Aorta (tissue), 5 donors: ENCODE measurements around the gene PKP3. TPM values are rescaled to one million over a fixed set of nuclear protein-coding genes. Genes with fewer than 3 reads are reported as not detected.
"Not testable (repeated sequence)": the region's sequence is repeated elsewhere in the genome, so short reads cannot be mapped to it uniquely, and the experiment has no call there.

ENCODE experiments used
- ATAC-seq: fragments of 200-7000 bp; cut with Tn5 transposase; one replicate; pipeline ENCODE4 v1.9.1; 2022; ENCODE audit warnings: moderate library complexity; ENCODE audit not compliant: low FRiP score
- DNase-seq, 2 donors: peaks; one replicate each; pipeline ENCODE4 v3.0.0-alpha.2; 2020
- H3K27ac ChIP-seq, 2 donors: one replicate each; pipeline ENCODE4 v1.5.1; 2013; ENCODE audit warnings: low read length in 2 of 2, mild to moderate bottlenecking in 2 of 2, moderate library complexity in 2 of 2, control low read depth in 1 of 2, inconsistent platforms in 1 of 2, low read depth in 1 of 2
- H3K27me3 ChIP-seq, 2 donors: one replicate each; pipeline ENCODE4 v1.6.1; 2013; ENCODE audit warnings: control low read depth in 1 of 2, low read length in 1 of 2, mild to moderate bottlenecking in 1 of 2, moderate library complexity in 1 of 2; ENCODE audit not compliant: insufficient read depth in 2 of 2, control insufficient read depth in 1 of 2
- H3K36me3 ChIP-seq, 2 donors: one replicate each; pipeline ENCODE4 v1.6.1; 2013; ENCODE audit warnings: control low read depth in 1 of 2, low read length in 1 of 2, mild to moderate bottlenecking in 1 of 2; ENCODE audit not compliant: insufficient read depth in 2 of 2, control insufficient read depth in 1 of 2
- H3K4me1 ChIP-seq, 2 donors: one replicate each; pipeline ENCODE4 v1.6.1; 2013; ENCODE audit warnings: low read length in 2 of 2, control low read depth in 1 of 2, mild to moderate bottlenecking in 1 of 2, moderate library complexity in 1 of 2; ENCODE audit not compliant: insufficient read depth in 2 of 2, control insufficient read depth in 1 of 2
- H3K4me3 ChIP-seq, 2 donors: one replicate each; pipeline ENCODE4 v1.5.1; 2013; ENCODE audit warnings: low read length in 2 of 2, control low read depth in 1 of 2, mild to moderate bottlenecking in 1 of 2
- H3K9me3 ChIP-seq: one replicate; pipeline ENCODE4 v1.6.1; 2013; ENCODE audit warnings: mild to moderate bottlenecking, low read length; ENCODE audit not compliant: control insufficient read depth
- WGBS, 2 donors: extraction: QIAGEN DNeasy Blood & Tissue Kit; methylation state at CpG; one replicate each; pipeline ENCODE4 v1.1.7; 2013; 5-methylcytosine and 5-hydroxymethylcytosine counted together
- intact Hi-C, 2 donors: fragments of 100-400 bp; cut with DNase I; formaldehyde crosslinking; loops; one replicate each; pipeline versions ENCODE4 v1.14.2 to v1.15.0; 2022
- polyA plus RNA-seq, 2 donors: library from polyadenylated mRNA; stranded (reverse); fragments of 200-250 nt; gene quantifications; one replicate each; pipeline ENCODE4 v1.2.3, GENCODE V29; 2013
- total RNA-seq, 2 donors: library from RNA; stranded (reverse); fragmentation: NEBNext Ultra II Directional; extraction: Animal tissue kit (Norgen Biotek cat#: 25700); gene quantifications; one replicate each; pipeline ENCODE4 v1.2.1, GENCODE V29; 2021
- donor health status: healthy with polysubstance abuse.
- donor health status: Bipolar disorder and iron deficiency.
- donor health status: DM: no; HTN: no; CAD: no.
- donor health status: DM: no; HTN: no; CAD: no.
- donor health status: DM: yes; HTN: yes; CAD: no.

PKP3 gene
- total and polyA plus RNA-seq, 4 donors: 0.05 to 10.9 (median 0.42) TPM; not detected in 1

- ATAC-seq: peak; percentile 21
- Histone ChIP-seq H3K27ac (no peak overlapping the region), H3K9me3 (no peaks in the 10 kb centered on the region), H3K27me3 (no peaks in the 10 kb centered on the region), H3K4me3 (peak overlapping the region; percentile 6 to 45), H3K4me1 (no peaks in the 10 kb centered on the region), H3K36me3 (no peaks in the 10 kb centered on the region)
- DNase-seq: peak in 1 of 2 donors; percentile 55
- 78 to 79% methylated on average over 46 to 47 of the region's 47 CpGs for WGBS, 2 donors
- intact Hi-C loops: no loop called here
Measured at GRCh38 chr11:405954-406795, 12.2 kb downstream of the PKP3 start.

- intact Hi-C loops: no loop called here
Measured at GRCh38 chr11:406796-407650, 13.0 kb downstream of the PKP3 start.

GRCh38 chr11:407651-408123 is 13.7 kb downstream of the PKP3 start:
- no peak for DNase-seq
- 64 to 80% methylated on average over 26 to 28 of the region's 28 CpGs for WGBS, 2 donors
- no peaks in the 10 kb centered on the region for H3K9me3 ChIP-seq
- no peaks in the 10 kb centered on the region for H3K36me3 ChIP-seq
- H3K27me3 ChIP-seq: no peaks in the 10 kb centered on the region
- H3K4me1 ChIP-seq: no peaks in the 10 kb centered on the region
- no peak overlapping the region for H3K4me3 ChIP-seq
- intact Hi-C loops: no loop called here
- ATAC-seq: no peak
- H3K27ac ChIP-seq: no peak overlapping the region

More at GRCh38 chr11:406796-407650, 13.0 kb downstream of the PKP3 start:
- Histone ChIP-seq H3K4me1 (no peaks in the 10 kb centered on the region), H3K4me3 (peak overlapping the region; percentile 6 to 45), H3K27me3 (no peaks in the 10 kb centered on the region), H3K9me3 (no peaks in the 10 kb centered on the region), H3K36me3 (no peaks in the 10 kb centered on the region), H3K27ac (no peak overlapping the region)
- WGBS, 2 donors: 12 to 18% methylated on average over 37 to 91 of the region's 91 CpGs
- DNase-seq (peak; percentile 89 to 90), ATAC-seq (peak; percentile 75)

GRCh38 chr11:408154-409007 is 14.4 kb downstream of the PKP3 start:
- DNase-seq (peak in 1 of 2 donors; percentile 43), ATAC-seq (no peak)
- Histone ChIP-seq H3K36me3 (no peaks in the 10 kb centered on the region), H3K4me1 (no peaks in the 10 kb centered on the region), H3K9me3 (no peaks in the 10 kb centered on the region), H3K27me3 (no peaks in the 10 kb centered on the region), H3K27ac (no peak overlapping the region), H3K4me3 (no peak overlapping the region)
- intact Hi-C loops: no loop called here
- 82 to 84% methylated on average over 15 of the region's 15 CpGs for WGBS, 2 donors

- intact Hi-C loops: no loop called here
- WGBS, 2 donors: 52 to 59% methylated on average over 7 of the region's 7 CpGs
- ATAC-seq: no peak
- Histone ChIP-seq H3K36me3 (no peaks in the 10 kb centered on the region), H3K27ac (no peak overlapping the region), H3K4me3 (no peak overlapping the region), H3K27me3 (no peaks in the 10 kb centered on the region), H3K9me3 (no peaks in the 10 kb centered on the region), H3K4me1 (no peaks in the 10 kb centered on the region)
- peak in 1 of 2 donors; percentile 49 for DNase-seq
Measured at GRCh38 chr11:409008-409599, 15.1 kb downstream of the PKP3 start.

GRCh38 chr11:409600-410483 is 15.8 kb downstream of the PKP3 start:
- 79% methylated on average over 18 of the region's 18 CpGs for WGBS, 2 donors
- intact Hi-C loops: no loop called here

GRCh38 chr11:410711-411110 is 16.7 kb downstream of the PKP3 start:
- WGBS, 2 donors: 88 to 92% methylated on average over 12 to 13 of the region's 13 CpGs
- H3K27ac ChIP-seq, H3K4me1 ChIP-seq, H3K9me3 ChIP-seq, intact Hi-C loops, H3K27me3 ChIP-seq, DNase-seq, H3K36me3 ChIP-seq, H3K4me3 ChIP-seq, ATAC-seq: not testable (repeated sequence)

More at GRCh38 chr11:409600-410483, 15.8 kb downstream of the PKP3 start:
- no peaks in the 10 kb centered on the region for H3K36me3 ChIP-seq
- no peaks in the 10 kb centered on the region for H3K9me3 ChIP-seq
- no peaks in the 10 kb centered on the region for H3K27me3 ChIP-seq
- H3K4me3 ChIP-seq: no peak overlapping the region
- H3K4me1 ChIP-seq: no peaks in the 10 kb centered on the region
- no peak overlapping the region for H3K27ac ChIP-seq
- ATAC-seq (no peak), DNase-seq (peak in 1 of 2 donors; percentile 47)
